Activated naive CD8-positive, alpha-beta T cell treated with anti-CD3 and anti-CD28 coated beads, Interleukin-2, amount 10 ng/mL, durations not matched to agents 7 days and 5 days (primary cell): Measurements from ENCODE around the gene CCDC78. TPM values are rescaled to one million over a fixed set of nuclear protein-coding genes. Genes with fewer than 3 reads are reported as not detected.
"Not testable (repeated sequence)": the region's sequence is repeated elsewhere in the genome, so short reads cannot be mapped to it uniquely, and the experiment has no call there.

Experiments
- ATAC-seq: fragments of 150-1000 bp; cut with Tn5 transposase; one replicate; pipeline ENCODE4 v1.10.0; 2021; ENCODE audit warnings: low read depth, moderate library complexity
- POLR2A ChIA-PET: fragments of 350-600 bp; sonication (Branson Sonifier 250); formaldehyde crosslinking; loops from one replicate; lab custom pipeline; 2021; ENCODE audit warnings: antibody characterized with exemption; lab: Charles Lee
- DNase-seq: peaks from one replicate; pipeline ENCODE4 v3.0.0; 2021
- H3K27ac Mint-ChIP-seq: one replicate; pipeline ENCODE4 v1.8.0; 2022; ENCODE audit warnings: mild to moderate bottlenecking, mixed read lengths
- H3K27me3 Mint-ChIP-seq: one replicate; pipeline ENCODE4 v1.8.0; 2022; ENCODE audit warnings: mild to moderate bottlenecking, moderate library complexity, mixed read lengths
- H3K36me3 Mint-ChIP-seq: one replicate; pipeline ENCODE4 v1.8.0; 2021; ENCODE audit warnings: mild to moderate bottlenecking, mixed read lengths
- H3K4me1 Mint-ChIP-seq: one replicate; pipeline ENCODE4 v1.8.0; 2021; ENCODE audit warnings: mixed read lengths
- H3K4me3 Mint-ChIP-seq: one replicate; pipeline ENCODE4 v1.8.0; 2022; ENCODE audit warnings: mild to moderate bottlenecking, moderate library complexity, mixed read lengths
- H3K9me3 Mint-ChIP-seq: one replicate; pipeline ENCODE4 v1.8.0; 2021; ENCODE audit warnings: mixed read lengths
- total RNA-seq, 2 experiments: library from RNA; stranded (reverse); gene quantifications; one replicate each; pipeline ENCODE4 v1.2.3, GENCODE V29; 2021

The CCDC78 gene
- total RNA-seq, 2 experiments from 2014 or later = 5.8 to 6.1 TPM

GRCh38 chr16:693364-693763 is 32.9 kb downstream of the CCDC78 start:
- H3K27me3 Mint-ChIP-seq = peaks cover 12% of the 10 kb centered on the region
- ATAC-seq = no peak
- no peaks in the 10 kb centered on the region for H3K9me3 Mint-ChIP-seq
- peaks cover 13% of the 10 kb centered on the region for H3K4me1 Mint-ChIP-seq
- peak overlapping the region; percentile 42 for H3K4me3 Mint-ChIP-seq
- DNase-seq = no peak
- no peaks in the 10 kb centered on the region for H3K36me3 Mint-ChIP-seq
- POLR2A ChIA-PET = no interaction called here
- H3K27ac Mint-ChIP-seq = no peak overlapping the region

DNA sequence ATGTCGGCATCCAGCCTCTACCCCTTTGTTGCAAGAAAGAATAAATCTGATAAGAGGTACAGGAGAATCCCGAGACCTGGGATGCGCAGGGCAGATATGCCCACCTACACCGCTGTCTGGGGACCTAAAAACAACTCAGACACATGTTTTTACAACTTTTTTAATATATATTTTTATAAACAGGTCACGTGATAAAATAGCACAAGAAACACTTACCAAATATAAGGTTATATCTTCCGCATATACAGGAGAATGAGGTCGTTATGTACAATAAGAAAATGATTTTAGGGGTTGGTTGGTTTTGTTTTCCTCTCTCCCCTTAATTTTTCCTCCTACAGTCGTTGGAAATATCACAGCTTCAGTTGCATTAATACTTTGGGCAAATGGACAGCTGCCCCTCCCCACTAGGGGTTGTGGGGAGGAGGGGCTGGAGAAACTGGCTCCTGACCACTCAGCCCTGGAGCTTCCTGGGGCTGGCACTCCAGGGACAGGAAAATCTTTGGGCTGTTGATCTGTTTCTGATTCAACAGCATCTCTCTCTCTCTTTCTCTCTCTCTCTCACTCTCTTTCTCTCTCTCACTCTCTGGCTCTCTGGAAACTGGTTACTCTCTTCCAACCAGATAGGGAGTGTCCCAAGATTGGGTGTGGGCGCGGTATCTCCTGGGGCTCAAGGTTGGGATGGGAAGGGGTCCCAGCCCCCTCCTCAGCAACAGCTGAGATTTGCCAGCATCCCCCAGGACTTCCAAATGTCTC is 33.7 kb downstream of the CCDC78 start:
- H3K27ac Mint-ChIP-seq = no peak overlapping the region
- DNase-seq (no peak), ATAC-seq (no peak)
- H3K36me3 Mint-ChIP-seq = no peaks in the 10 kb centered on the region
- POLR2A ChIA-PET = no interaction called here
- peaks cover 13% of the 10 kb centered on the region for H3K4me1 Mint-ChIP-seq
- H3K4me3 Mint-ChIP-seq = no peak overlapping the region
- H3K27me3 Mint-ChIP-seq = peaks cover 12% of the 10 kb centered on the region
- H3K9me3 Mint-ChIP-seq = no peaks in the 10 kb centered on the region

DNA sequence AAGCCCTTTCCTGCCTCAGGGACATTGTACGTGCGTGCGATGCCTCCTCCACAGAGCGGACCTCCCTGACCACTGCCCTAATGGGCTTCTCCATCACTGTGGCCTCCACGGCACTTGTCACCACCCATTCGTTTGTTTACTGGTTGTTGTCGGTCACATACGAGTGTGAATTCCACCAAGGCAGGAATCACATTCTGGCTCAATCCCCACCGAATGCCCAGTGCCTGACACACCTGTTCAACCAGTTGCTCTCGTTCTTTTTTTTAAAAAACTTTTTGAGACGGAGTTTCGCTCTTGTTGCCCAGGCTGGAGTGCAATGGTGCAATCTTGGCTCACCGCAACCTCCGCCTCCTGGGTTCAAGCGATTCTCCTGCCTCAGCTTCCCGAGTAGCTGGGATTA is 35.0 kb downstream of the CCDC78 start:
- H3K36me3 Mint-ChIP-seq, H3K9me3 Mint-ChIP-seq, ATAC-seq, POLR2A ChIA-PET, DNase-seq: not testable (repeated sequence)
- Mint-ChIP-seq H3K27me3 (peaks cover 12% of the 10 kb centered on the region), H3K4me3 (peak overlapping the region; percentile 91), H3K4me1 (peaks cover 13% of the 10 kb centered on the region), H3K27ac (peak overlapping the region; percentile 32)

DNA sequence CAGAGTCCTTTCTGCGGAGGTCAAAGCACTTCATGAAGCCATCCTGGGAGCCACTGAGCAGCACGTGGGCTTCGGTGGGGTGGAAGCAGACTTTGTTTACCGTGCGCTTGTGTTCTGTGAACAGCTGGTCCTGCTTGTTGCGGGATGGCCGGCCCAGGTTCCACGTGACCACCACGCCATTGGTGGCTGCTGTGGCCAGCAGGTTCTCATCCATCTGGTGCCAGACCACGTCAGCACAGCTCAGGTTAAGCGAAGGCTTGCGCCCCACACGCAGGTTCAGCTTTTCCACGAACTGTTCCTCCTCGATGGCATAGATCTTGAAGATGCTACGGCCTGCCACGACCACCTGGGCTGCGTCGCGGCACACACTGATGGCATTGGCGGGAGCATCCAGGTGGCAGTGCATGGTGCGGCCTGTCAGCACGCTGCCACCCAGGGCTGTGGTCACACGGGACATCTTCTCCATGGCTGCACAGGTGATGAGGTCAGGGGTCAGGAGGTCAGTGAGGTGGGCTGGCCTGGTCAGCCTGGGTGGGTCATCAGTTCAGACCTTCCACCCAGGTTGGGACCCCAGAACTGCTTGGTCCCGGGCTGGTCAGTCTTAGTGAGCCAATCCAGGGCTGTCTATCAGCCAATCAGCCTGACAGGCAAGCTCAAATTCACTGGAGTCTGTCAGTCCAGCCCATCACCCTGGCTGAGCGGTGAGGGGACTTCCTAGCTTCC is 36.9 kb downstream of the CCDC78 start:
- no peak for DNase-seq
- H3K9me3 Mint-ChIP-seq = no peaks in the 10 kb centered on the region
- no peak for ATAC-seq
- POLR2A ChIA-PET = interaction anchor here (0.5 to 2.6 kb wide), 11 partner anchors 9 to 162 kb away, joined by 3 to 37 read pairs (median 5); partner anchors contain the start of genes ANTKMT, CAPN15, CHTF18 and METTL26
- H3K36me3 Mint-ChIP-seq = no peaks in the 10 kb centered on the region
- H3K4me3 Mint-ChIP-seq = peak overlapping the region; percentile 91
- H3K27me3 Mint-ChIP-seq = peaks cover 10% of the 10 kb centered on the region
- H3K27ac Mint-ChIP-seq = peak overlapping the region; percentile 81
- H3K4me1 Mint-ChIP-seq = peaks cover 9% of the 10 kb centered on the region

DNA sequence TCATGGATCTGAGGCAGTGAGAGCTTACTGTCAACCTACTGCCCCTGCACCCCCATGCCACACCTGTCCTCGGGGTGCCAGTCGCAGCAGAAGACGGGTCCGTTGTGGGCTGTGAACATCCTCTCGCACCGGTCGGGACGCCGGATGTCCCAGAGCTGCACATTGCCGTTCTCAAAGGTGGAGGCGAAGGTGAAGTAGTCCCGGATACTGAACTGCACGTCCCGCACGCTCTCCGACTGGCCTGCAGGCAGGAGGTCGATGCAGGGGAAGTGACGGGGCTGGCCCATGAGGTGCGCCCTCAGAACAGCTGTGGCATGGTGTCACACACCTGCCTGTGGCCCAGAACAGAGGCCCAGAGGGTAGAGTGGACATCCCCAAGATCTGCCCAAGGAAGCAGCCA is 38.7 kb downstream of the CCDC78 start:
- Mint-ChIP-seq H3K4me3 (no peak overlapping the region), H3K36me3 (peaks cover 1% of the 10 kb centered on the region), H3K9me3 (no peaks in the 10 kb centered on the region), H3K4me1 (peaks cover 13% of the 10 kb centered on the region), H3K27me3 (peaks cover under 1% of the 10 kb centered on the region), H3K27ac (no peak overlapping the region)
- DNase-seq = no peak
- ATAC-seq = no peak
- POLR2A ChIA-PET = no interaction called here

DNA sequence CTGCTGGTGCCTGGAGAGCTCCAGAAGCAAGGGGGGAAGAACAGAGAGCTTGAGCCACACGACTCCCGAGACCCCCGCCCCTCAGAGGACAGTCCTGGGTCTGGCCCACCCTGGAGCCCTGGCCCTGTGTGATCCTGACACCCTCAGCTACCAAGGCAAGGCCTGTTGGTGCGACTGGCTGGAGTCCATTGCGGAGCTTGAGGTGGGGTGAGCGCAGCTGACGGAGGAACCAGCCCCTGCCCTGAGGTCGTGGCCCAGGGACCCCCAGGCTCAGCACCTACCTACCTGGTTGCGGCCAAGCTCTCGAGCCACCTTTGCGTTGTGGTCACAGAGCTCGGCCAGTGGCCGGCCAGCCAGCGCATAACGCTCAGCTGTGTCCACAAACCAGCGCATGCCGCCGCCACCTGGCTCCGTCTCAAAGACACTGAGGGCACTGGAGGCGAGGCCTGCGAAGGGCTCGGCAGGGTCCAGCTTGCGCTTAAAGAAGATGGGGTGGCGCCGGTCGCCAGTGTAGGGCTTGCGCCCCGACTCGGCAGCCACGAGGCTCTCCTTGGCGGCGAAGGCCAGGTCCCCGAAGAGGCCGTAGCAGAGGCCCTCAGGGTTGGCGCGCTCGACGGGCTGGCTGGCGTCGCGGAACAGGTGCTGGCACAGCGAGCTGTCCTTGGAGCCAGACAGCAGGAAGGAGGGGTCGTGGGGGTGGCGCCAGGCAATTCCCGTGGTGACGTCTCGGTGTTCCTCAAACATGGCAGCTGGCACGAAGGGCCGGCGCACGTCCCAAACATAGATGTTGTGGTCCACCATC is 39.6 kb downstream of the CCDC78 start:
- Mint-ChIP-seq H3K4me1 (peaks cover 18% of the 10 kb centered on the region), H3K27ac (no peak overlapping the region), H3K4me3 (no peak overlapping the region), H3K27me3 (no peaks in the 10 kb centered on the region), H3K9me3 (no peaks in the 10 kb centered on the region), H3K36me3 (peaks cover 2% of the 10 kb centered on the region)
- no peak for ATAC-seq
- POLR2A ChIA-PET = interaction anchor here (0.5 to 0.8 kb wide), 2 partner anchors 27 to 54 kb away, joined by 3 to 4 read pairs; partner anchors contain the start of gene CIAO3
- no peak for DNase-seq

- POLR2A ChIA-PET = interaction anchor here (0.5 to 0.8 kb wide), 2 partner anchors 27 to 55 kb away, joined by 3 to 4 read pairs; partner anchors contain the start of gene CIAO3
- ATAC-seq (no peak), DNase-seq (no peak)
- no peak overlapping the region for H3K27ac Mint-ChIP-seq
- H3K9me3 Mint-ChIP-seq = no peaks in the 10 kb centered on the region
- H3K4me1 Mint-ChIP-seq = peaks cover 24% of the 10 kb centered on the region
- no peaks in the 10 kb centered on the region for H3K27me3 Mint-ChIP-seq
- H3K36me3 Mint-ChIP-seq = peaks cover 4% of the 10 kb centered on the region
- no peak overlapping the region for H3K4me3 Mint-ChIP-seq
These were observed 40.3 kb downstream of the CCDC78 start for GRCh38 chr16:685967-686366.

- Mint-ChIP-seq H3K27ac (no peak overlapping the region), H3K36me3 (peaks cover 5% of the 10 kb centered on the region), H3K4me3 (no peak overlapping the region), H3K27me3 (no peaks in the 10 kb centered on the region), H3K9me3 (no peaks in the 10 kb centered on the region), H3K4me1 (peaks cover 23% of the 10 kb centered on the region)
- DNase-seq (no peak), ATAC-seq (no peak)
- POLR2A ChIA-PET = interaction anchor here (1.2 to 1.6 kb wide), 2 partner anchors 10 to 36 kb away, joined by 9 to 11 read pairs; partner anchors contain the start of gene WDR90
These were observed 41.1 kb downstream of the CCDC78 start for GRCh38 chr16:684961-685696.

DNA sequence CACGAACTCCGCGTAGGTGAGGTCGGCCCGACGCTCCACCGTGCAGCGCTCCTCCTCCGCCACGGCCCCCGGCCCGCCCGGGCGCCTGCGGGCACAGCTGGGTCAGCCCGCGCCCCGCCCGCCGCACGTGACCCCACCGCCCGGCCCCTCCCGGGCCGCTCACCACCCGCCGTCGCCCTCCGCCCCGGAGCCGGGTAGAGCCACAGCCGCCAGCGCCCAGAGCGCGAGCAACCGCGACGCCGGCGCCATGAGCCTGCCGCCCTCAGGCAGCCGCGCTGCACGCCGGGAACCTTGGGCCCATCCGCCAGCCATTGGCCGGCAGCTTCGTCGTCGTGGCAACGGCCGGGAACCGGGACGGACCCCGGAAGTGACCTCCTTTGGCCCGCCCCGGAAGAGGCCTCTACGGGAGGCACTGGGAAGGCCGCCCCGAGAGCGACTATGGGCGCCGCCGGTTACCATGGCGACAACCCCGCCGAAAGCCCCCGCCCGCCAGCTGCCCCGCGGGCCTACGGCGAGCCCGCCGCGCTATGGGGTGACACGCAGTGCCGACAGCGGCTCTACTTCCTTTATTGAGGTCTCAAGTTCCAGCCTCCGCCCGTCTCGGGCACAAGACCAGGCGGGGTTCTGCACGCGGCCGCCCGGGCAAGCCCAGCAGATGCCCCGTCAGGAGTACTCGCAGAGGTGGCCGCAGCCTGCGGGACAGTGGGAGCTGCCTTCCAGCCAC is 42.0 kb downstream of the CCDC78 start, which contains the start of gene JMJD8:
Gene JMJD8, minus strand, starts transcription at position 264 of the 724 bp plus-strand sequence. Its CDS starts 15 bp downstream, at position 249.
- Mint-ChIP-seq H3K4me1 (peaks cover 20% of the 10 kb centered on the region), H3K27ac (peak within 1 kb of the TSS; percentile 77), H3K27me3 (no peaks in the 10 kb centered on the region), H3K4me3 (peak within 1 kb of the TSS; percentile 76), H3K9me3 (no peaks in the 10 kb centered on the region), H3K36me3 (peaks cover 5% of the 10 kb centered on the region)
- DNase-seq = peak; percentile 96
- peak; percentile 65 for ATAC-seq
- POLR2A ChIA-PET = interaction anchor here (1.0 to 1.6 kb wide), 3 partner anchors 11 to 96 kb away, joined by 4 to 11 read pairs (median 9); partner anchors contain the start of gene WDR90

- Mint-ChIP-seq H3K27ac (peak overlapping the region; percentile 77), H3K27me3 (no peaks in the 10 kb centered on the region), H3K9me3 (no peaks in the 10 kb centered on the region), H3K4me3 (peak overlapping the region; percentile 76), H3K4me1 (peaks cover 17% of the 10 kb centered on the region), H3K36me3 (peaks cover 5% of the 10 kb centered on the region)
- DNase-seq (no peak), ATAC-seq (no peak)
- POLR2A ChIA-PET = interaction anchor here (1.0 to 1.6 kb wide), 3 partner anchors 12 to 95 kb away, joined by 4 to 11 read pairs (median 9); partner anchors contain the start of gene WDR90
These were observed 42.7 kb downstream of the CCDC78 start for GRCh38 chr16:683396-684070.
